Measurements from ENCODE around the gene KXD1.

The KXD1 gene

DNA sequence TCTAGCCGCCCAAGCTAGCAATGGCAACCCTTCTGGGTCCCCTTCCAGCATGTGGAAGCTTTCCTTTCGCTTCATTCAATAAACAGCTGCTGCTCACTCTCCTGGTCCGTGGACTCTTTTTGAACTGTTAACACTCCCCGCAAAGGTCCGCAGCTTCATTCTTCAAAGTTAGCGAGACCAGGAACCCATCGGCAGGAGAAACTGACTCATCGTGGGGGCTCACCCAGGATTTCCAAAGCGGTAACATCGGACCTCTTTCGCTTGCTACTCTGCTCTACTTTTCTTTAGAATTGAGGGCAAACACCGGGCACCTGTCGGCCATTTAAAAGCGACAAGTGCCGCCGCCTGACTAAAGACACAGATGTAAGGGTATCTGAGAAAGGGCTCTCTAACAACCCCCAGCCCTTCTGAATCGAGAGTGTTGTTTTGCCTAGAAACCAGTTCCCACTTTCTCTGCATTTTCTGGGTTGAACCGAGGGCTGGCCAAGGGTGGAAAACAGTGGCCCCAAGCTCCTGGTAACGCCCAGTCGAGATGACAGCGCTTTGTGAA, 19.8 kb downstream of the KXD1 start:
- no peaks in the 10 kb centered on the region for H3K27me3 ChIP-seq (replicated peaks)
- peaks cover 44% of the 10 kb centered on the region for H3K36me3 ChIP-seq (replicated peaks)
- in situ Hi-C loops (cut with HindIII; ENCODE audit: low pct_ligation_motif_present, low sequenced_read_pairs) = loop anchor here (25.0 kb wide), 1 partner anchor 285 kb away; no protein-coding TSS in a partner anchor
- H3K4me3 ChIP-seq (ENCODE audit: low read depth, low read length) = no peak overlapping the region
- TF ChIP-seq, protein P1, sequence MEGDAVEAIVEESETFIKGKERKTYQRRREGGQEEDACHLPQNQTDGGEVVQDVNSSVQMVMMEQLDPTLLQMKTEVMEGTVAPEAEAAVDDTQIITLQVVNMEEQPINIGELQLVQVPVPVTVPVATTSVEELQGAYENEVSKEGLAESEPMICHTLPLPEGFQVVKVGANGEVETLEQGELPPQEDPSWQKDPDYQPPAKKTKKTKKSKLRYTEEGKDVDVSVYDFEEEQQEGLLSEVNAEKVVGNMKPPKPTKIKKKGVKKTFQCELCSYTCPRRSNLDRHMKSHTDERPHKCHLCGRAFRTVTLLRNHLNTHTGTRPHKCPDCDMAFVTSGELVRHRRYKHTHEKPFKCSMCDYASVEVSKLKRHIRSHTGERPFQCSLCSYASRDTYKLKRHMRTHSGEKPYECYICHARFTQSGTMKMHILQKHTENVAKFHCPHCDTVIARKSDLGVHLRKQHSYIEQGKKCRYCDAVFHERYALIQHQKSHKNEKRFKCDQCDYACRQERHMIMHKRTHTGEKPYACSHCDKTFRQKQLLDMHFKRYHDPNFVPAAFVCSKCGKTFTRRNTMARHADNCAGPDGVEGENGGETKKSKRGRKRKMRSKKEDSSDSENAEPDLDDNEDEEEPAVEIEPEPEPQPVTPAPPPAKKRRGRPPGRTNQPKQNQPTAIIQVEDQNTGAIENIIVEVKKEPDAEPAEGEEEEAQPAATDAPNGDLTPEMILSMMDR (IDR thresholded peaks at IDR 0.05; ENCODE audit: low read depth, low read length, missing control alignments) = no peak
- DNase-seq = no peak
- no peak overlapping the region for H3K27ac ChIP-seq

DNA sequence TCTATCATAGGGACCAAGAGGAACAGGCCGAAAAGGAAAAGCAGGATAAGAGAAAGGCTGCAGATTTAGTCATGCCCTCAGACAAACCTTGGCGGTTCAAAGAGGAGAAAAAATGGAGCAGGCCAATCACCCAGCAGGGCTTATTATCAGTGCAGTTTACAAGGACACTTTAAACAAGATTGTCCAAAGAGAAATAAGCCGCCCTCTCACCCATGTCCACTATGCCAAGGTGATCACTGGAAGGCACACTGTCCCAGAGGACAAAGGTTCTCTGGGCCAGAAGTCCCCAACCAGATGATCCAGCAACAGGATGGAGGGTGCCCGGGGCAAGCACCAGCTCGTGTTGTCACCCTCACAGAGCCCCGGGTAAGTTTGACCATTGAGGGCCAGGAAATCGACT, 22.6 kb downstream of the KXD1 start:
- Histone ChIP-seq H3K27me3 (replicated peaks) (no peaks in the 10 kb centered on the region), H3K4me3 (ENCODE audit: low read depth, low read length) (no peak overlapping the region), H3K27ac (no peak overlapping the region), H3K36me3 (replicated peaks) (peaks cover 18% of the 10 kb centered on the region)
- no peak for DNase-seq
- in situ Hi-C loops (cut with HindIII; ENCODE audit: low pct_ligation_motif_present, low sequenced_read_pairs) = loop anchor here (25.0 kb wide), 1 partner anchor 282 kb away; no protein-coding TSS in a partner anchor
- TF ChIP-seq, protein P1 (IDR thresholded peaks at IDR 0.05; ENCODE audit: low read depth, low read length, missing control alignments) = no peak

DNA sequence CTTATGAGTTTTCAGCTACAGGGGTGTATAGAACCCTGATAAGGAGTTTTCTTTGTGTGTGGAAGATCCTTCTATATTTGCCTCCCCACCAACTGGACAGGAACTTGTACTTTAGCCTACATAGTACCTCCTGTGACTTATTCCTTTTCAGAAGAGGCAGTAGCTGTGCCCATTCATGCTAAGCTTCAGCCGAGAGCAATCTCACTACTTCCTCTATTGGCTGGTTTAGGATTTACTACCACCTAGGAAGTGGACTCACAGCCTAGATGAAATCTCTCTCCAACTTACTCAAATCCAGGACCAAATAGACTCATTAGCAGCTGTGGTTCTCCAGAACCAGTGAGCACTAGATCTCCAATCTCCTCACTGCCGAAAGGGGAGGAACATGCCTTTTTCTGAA, 28.6 kb downstream of the KXD1 start:
- H3K27ac ChIP-seq = no peak overlapping the region
- H3K36me3 ChIP-seq (replicated peaks) = peaks cover 6% of the 10 kb centered on the region
- in situ Hi-C loops (cut with HindIII; ENCODE audit: low pct_ligation_motif_present, low sequenced_read_pairs) = loop anchor here (25.0 kb wide), 1 partner anchor 276 kb away; no protein-coding TSS in a partner anchor
- DNase-seq = no peak
- H3K27me3 ChIP-seq (replicated peaks) = no peaks in the 10 kb centered on the region
- TF ChIP-seq, protein P1 (IDR thresholded peaks at IDR 0.05; ENCODE audit: low read depth, low read length, missing control alignments) = no peak
- no peak overlapping the region for H3K4me3 ChIP-seq (ENCODE audit: low read depth, low read length)

DNA sequence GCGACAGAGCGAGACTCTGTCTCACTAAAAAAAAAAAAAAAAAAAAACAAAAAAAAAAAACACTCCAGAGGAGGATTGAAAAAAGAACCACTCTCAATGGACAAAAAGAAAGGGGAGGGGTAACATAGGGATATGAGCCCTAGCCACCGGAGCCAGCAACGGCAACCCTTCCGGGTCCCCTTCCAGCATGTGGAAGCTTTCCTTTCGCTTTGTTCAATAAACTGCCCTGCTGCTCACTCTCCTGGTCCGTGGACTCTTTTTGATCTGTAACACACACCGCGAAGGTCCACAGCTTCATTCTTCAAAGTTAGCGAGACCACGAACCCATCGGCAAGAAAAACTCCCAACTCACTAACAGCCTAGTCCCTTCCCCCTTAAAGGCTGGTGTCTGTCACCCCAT, 29.9 kb downstream of the KXD1 start:
- no peak for DNase-seq
- TF ChIP-seq, protein P1 (IDR thresholded peaks at IDR 0.05; ENCODE audit: low read depth, low read length, missing control alignments) = no peak
- in situ Hi-C loops (cut with HindIII; ENCODE audit: low pct_ligation_motif_present, low sequenced_read_pairs) = loop anchor here (25.0 kb wide), 1 partner anchor 275 kb away; no protein-coding TSS in a partner anchor
- Histone ChIP-seq H3K27me3 (replicated peaks) (no peaks in the 10 kb centered on the region), H3K4me3 (ENCODE audit: low read depth, low read length) (no peak overlapping the region), H3K36me3 (replicated peaks) (peaks cover 6% of the 10 kb centered on the region), H3K27ac (no peak overlapping the region)

DNA sequence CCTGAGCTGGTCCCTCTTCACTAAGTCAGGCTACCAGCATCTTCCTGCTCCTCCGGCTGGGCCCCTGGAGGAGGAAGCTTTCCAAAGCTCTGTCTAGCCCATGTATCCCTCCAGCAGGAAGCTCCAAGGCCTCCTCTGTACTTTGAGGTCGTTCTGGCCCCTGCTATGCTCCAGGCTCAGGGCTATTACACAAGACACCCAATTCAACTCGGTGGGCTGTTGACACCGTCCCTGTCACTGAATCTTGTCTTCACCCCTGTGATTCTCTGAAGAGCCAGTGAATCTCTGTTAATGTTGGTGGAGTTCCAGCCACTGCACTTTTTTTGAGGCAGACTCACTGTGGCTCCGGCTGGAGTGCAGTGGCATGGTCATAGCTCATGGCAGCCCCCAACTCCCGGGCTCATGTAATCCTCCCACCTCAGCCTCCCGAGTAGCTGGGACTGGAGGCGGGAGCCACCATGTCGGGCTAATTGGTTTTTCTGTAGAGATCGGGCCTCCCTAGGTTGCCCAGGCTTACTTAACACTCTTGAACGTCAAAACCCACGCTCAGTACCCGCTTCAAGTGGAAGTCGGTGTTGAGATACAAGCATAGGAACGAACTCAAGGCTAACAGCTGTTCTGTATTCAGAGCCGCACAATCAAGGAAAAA, 30.4 kb downstream of the KXD1 start:
- in situ Hi-C loops (cut with HindIII; ENCODE audit: low pct_ligation_motif_present, low sequenced_read_pairs) = loop anchor here (25.0 kb wide), 1 partner anchor 274 kb away; no protein-coding TSS in a partner anchor
- TF ChIP-seq, protein P1 (IDR thresholded peaks at IDR 0.05; ENCODE audit: low read depth, low read length, missing control alignments) = no peak
- H3K27me3 ChIP-seq (replicated peaks) = no peaks in the 10 kb centered on the region

More for the DNA sequence above, 30.4 kb downstream of the KXD1 start:
- Histone ChIP-seq H3K36me3 (replicated peaks) (peaks cover 6% of the 10 kb centered on the region), H3K4me3 (ENCODE audit: low read depth, low read length) (peak overlapping the region; percentile 71), H3K27ac (peak overlapping the region; percentile 73)
- DNase-seq = no peak

Data from brain microvascular endothelial cell (primary cell).